Fibroblast of skin of back (primary cell): ENCODE data around the gene RASL10B.

Experiments
- DNase-seq: peaks from one replicate; pipeline ENCODE4 v3.0.0-alpha.2; 2013

RASL10B gene

DNA sequence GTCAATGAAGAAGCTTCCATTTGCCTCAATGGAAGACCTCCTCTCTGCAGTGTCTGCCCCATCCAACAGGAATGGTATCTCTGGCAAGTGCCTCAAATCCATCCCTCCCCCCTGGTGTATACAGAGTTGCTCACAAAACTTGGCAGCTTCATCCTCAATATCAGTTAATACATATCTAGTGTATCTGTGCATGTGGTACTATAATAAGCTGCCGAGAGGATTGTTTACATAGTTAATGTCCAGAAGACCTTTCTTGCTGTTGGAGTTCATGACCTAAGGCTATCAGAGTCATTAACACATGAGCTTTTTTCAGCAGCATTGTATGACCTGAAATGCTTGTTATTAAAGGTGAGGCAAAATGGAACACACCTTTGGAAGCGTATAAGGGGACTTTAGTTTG lies 14.0 kb upstream of the RASL10B start:
- no peak for DNase-seq

GRCh38 chr17:35723735-35724134 lies 7.7 kb upstream of the RASL10B start:
- DNase-seq, result no peak

- no peak for DNase-seq
These were observed 6.4 kb upstream of the RASL10B start for GRCh38 chr17:35725058-35725457.

- no peak for DNase-seq
These were observed 5.7 kb upstream of the RASL10B start for GRCh38 chr17:35725802-35726126.

GRCh38 chr17:35726127-35726952 lies 5.1 kb upstream of the RASL10B start:
- peak; percentile 92 for DNase-seq

DNA sequence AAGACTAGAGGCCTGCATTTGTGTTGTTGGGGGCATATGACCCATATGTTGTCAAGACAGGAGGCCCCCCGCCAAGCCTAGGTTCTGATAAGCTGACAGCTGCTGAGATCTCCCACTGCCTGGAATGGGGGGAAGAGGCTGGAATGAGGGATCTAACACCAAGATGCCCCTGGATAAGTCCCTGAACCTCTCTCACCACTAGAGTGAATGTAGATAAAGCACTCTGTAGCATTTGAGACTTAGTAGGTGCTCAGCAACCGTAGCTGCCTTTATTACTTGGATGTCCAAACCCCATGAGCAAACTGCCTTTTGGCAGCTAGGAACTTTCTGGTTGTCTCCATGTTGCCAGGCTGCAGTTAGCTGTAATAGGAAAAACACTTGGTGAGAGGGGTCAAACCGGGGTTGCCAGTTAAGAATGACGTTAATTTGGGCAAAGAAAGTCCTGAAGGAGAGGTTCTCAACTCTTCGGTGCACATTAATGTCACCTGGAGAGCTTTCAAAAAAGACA lies 4.4 kb upstream of the RASL10B start:
- DNase-seq, result no peak

- no peak for DNase-seq
These were observed 3.8 kb upstream of the RASL10B start for GRCh38 chr17:35727635-35728034.

DNA sequence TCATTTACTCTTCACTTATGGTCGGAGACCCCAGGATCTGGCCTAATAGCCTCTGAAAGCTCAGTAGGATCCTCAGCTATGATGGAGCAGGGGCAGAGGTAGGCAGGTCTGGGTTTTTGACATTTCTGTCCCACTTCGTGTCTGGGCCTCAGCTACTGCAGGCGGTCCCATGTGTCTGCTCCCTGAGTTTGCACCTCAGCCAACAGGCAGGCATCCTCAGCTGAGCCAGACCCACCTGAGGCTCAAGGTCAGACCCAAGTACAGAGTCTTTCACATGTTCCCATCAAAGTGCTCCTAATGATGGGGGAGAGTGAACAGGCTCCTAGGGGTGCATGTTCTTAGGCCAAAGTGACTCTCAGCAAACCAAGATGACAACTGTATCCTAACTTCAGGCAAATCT lies 2.9 kb upstream of the RASL10B start:
- no peak for DNase-seq

GRCh38 chr17:35729405-35729833 lies 2.0 kb upstream of the RASL10B start:
- DNase-seq, result no peak

DNA sequence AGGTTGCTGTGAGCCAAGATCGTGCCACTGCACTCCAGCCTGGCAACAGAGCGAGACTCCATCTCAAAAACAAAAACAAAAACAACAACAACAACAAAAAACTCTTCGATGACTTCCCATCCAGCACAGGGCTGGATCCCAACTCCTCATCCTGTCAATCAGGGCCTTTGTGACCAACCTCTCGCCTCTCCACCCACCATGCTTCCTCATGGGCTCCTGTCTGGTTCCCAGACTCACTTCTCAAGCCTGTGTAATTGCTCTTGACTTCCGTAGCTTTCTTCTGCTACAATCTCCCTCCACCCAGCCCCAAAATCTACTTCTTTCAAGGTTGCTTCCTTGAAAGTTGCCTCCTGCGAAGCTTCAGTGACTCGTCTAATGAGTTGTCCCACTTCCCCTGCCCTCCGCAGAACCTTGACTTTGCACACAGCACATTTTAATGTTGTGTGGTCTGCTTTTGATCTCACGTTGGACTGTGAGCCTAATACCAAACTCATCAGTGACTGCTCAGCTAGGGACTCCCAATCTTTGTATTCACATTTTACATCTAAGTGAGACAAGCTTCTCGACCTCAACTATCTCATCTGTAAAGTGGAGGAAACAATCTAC lies 936 bp upstream of the RASL10B start:
- DNase-seq, result no peak

GRCh38 chr17:35731917-35732805 lies 722 bp downstream of the RASL10B start:
- DNase-seq, result no peak

GRCh38 chr17:35732806-35733136 lies 1.3 kb downstream of the RASL10B start:
- DNase-seq, result no peak

- DNase-seq, result no peak
These were observed 1.9 kb downstream of the RASL10B start for GRCh38 chr17:35733366-35733765.

GRCh38 chr17:35734396-35734795 lies 3.0 kb downstream of the RASL10B start:
- DNase-seq, result no peak

GRCh38 chr17:35735036-35735805 lies 3.8 kb downstream of the RASL10B start:
- no peak for DNase-seq

DNA sequence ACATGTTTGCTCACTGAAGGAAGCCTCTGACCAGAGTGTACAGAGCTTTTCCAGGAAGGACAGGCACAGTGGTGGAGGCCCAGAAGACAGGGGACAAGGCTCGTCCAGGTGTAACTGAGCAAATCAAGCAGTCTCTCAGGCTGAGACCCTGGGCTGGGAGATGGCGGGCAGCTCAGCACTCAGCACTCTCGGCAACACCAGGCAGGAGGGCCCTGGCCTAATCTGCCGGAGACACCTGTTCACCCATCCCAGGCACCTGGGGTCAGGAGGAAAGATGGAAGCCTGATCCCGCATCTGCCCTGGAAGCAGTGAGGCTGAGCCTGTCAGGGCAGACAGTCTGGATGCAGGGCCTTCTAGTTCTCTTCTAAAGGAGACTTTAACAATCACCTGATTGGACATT lies 4.8 kb downstream of the RASL10B start:
- DNase-seq, result no peak

DNA sequence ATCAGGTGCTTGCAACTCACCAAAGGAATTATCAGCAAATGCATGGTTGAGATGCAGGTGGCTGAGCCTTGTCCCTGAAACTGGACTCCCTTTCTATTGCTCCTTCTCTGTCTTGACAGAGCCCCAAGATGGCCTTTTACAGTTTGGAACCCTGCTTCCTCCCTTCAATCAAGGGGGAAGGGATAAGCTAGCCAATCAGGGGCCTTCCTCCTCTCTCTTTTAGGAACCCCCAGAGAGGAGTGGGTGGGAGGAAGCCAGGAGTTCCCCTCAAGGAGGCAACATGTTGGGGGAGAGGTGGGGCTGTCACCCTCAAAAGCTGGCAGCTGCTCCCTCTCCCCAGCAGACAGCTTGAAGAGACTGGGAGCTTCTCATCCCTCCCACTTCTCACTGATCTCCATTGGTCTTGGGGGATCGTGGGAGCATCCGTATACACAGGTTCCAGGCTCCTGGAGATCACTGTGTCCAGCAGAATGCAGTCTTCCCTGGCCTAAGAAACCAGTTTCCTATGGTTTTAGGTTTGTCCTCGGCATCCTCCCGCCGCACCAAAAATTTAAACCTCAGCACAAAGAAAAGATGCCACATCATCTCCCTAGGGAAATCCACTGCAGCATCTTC lies 7.2 kb downstream of the RASL10B start:
- DNase-seq, result no peak

DNA sequence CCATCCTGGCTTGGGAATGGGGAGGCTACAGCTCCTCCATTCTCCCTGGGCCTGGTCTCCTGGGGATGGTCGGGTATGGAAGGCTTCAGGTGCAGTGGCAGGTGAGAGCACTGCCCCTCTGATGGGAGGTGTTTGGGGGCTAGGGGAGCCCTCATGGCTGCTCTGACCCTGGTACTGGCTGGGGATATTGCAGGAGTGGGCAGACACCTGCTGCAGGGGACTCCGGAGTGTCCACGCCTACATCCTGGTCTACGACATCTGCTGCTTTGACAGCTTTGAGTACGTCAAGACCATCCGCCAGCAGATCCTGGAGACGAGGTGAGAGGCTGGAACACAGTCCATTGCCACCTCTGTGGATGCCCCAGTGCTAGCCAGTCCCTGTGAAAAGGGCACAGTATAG lies 8.8 kb downstream of the RASL10B start:
- no peak for DNase-seq

- no peak for DNase-seq
These were observed 9.8 kb downstream of the RASL10B start for GRCh38 chr17:35740997-35741931.

- DNase-seq, result no peak
These were observed 11.1 kb downstream of the RASL10B start for GRCh38 chr17:35742496-35742895.

GRCh38 chr17:35742896-35743477 lies 11.5 kb downstream of the RASL10B start:
- DNase-seq, result no peak
